Urinary bladder (tissue), 4 donors: Measurements from ENCODE around the gene PLEKHA8. TPM values are rescaled to one million over a fixed set of nuclear protein-coding genes. Genes with fewer than 3 reads are reported as not detected.
A peak's percentile ranks its signal among the peaks of the same experiment; 100 is the strongest.

Experiments used
- DNase-seq: peaks from one replicate; pipeline ENCODE4 v3.0.0-alpha.2; 2015; ENCODE audit errors: extremely low spot score
- H3K27ac ChIP-seq: one replicate; pipeline ENCODE4 v1.5.1; 2013; ENCODE audit warnings: low read depth, mild to moderate bottlenecking, moderate library complexity
- H3K36me3 ChIP-seq: one replicate; pipeline ENCODE4 v1.6.1; 2013; ENCODE audit warnings: mild to moderate bottlenecking, moderate library complexity; ENCODE audit not compliant: insufficient read depth
- H3K4me1 ChIP-seq: one replicate; pipeline ENCODE4 v1.6.1; 2013; ENCODE audit warnings: mild to moderate bottlenecking, moderate library complexity; ENCODE audit not compliant: insufficient read depth
- H3K4me3 ChIP-seq: one replicate; pipeline ENCODE4 v1.5.1; 2013; ENCODE audit warnings: low read depth, low read length
- WGBS: extraction: QIAGEN DNeasy Blood & Tissue Kit; methylation state at CpG from one replicate; pipeline ENCODE4 v1.1.7; 2013; 5-methylcytosine and 5-hydroxymethylcytosine counted together
- polyA plus RNA-seq: library from polyadenylated mRNA; stranded (reverse); fragments of 200-250 nt; gene quantifications from one replicate; pipeline ENCODE4 v1.2.3, GENCODE V29; 2013
- total RNA-seq: library from RNA; depleted of rRNA; stranded (reverse); fragments of >200 nt; gene quantifications from one replicate; pipeline ENCODE4 v1.2.3, GENCODE V29; 2014
- donor health status: healthy with polysubstance abuse.
- donor health status: healthy.

The PLEKHA8 gene
- total and polyA plus RNA-seq, 2 donors, result 4.6 to 21.3 TPM

GRCh38 chr7:30139836-30140384 lies 111.7 kb downstream of the PLEKHA8 start:
- DNase-seq, result no peak
- WGBS, result 75% methylated on average over 4 of the region's 4 CpGs
- H3K27ac ChIP-seq, result no peak overlapping the region
- H3K36me3 ChIP-seq, result no peaks in the 10 kb centered on the region
- no peak overlapping the region for H3K4me3 ChIP-seq
- no peaks in the 10 kb centered on the region for H3K4me1 ChIP-seq

GRCh38 chr7:30140456-30140855 lies 112.2 kb downstream of the PLEKHA8 start:
- Histone ChIP-seq H3K27ac (no peak overlapping the region), H3K4me3 (no peak overlapping the region), H3K36me3 (no peaks in the 10 kb centered on the region), H3K4me1 (no peaks in the 10 kb centered on the region)
- no peak for DNase-seq
- 96% methylated on average over 3 of the region's 3 CpGs for WGBS

- DNase-seq, result no peak
- no peak overlapping the region for H3K4me3 ChIP-seq
- H3K4me1 ChIP-seq, result no peaks in the 10 kb centered on the region
- H3K27ac ChIP-seq, result no peak overlapping the region
- WGBS, result 72% methylated on average over 9 of the region's 9 CpGs
- H3K36me3 ChIP-seq, result no peaks in the 10 kb centered on the region
Observed at GRCh38 chr7:30142710-30143109, 114.5 kb downstream of the PLEKHA8 start.

GRCh38 chr7:30143748-30144251 lies 115.6 kb downstream of the PLEKHA8 start:
- no peak for DNase-seq
- Histone ChIP-seq H3K36me3 (no peaks in the 10 kb centered on the region), H3K27ac (no peak overlapping the region), H3K4me3 (no peak overlapping the region), H3K4me1 (no peaks in the 10 kb centered on the region)
- WGBS, result 90% methylated on average over 1 of the region's 1 CpG

- WGBS, result 77% methylated on average over 5 of the region's 5 CpGs
- no peak overlapping the region for H3K27ac ChIP-seq
- DNase-seq, result no peak
- H3K36me3 ChIP-seq, result no peaks in the 10 kb centered on the region
- no peaks in the 10 kb centered on the region for H3K4me1 ChIP-seq
- H3K4me3 ChIP-seq, result no peak overlapping the region
Observed at GRCh38 chr7:30144657-30145306, 116.6 kb downstream of the PLEKHA8 start.

- no peak for DNase-seq
- no peak overlapping the region for H3K27ac ChIP-seq
- H3K36me3 ChIP-seq, result no peaks in the 10 kb centered on the region
- H3K4me1 ChIP-seq, result no peaks in the 10 kb centered on the region
- H3K4me3 ChIP-seq, result no peak overlapping the region
- WGBS, result 94% methylated on average over 6 of the region's 6 CpGs
Observed at GRCh38 chr7:30145426-30145970, 117.3 kb downstream of the PLEKHA8 start.

- Histone ChIP-seq H3K27ac (peak overlapping the region; percentile 46), H3K36me3 (no peaks in the 10 kb centered on the region), H3K4me1 (no peaks in the 10 kb centered on the region), H3K4me3 (no peak overlapping the region)
- no peak for DNase-seq
- WGBS, result 69% methylated on average over 13 of the region's 13 CpGs
Observed at GRCh38 chr7:30146127-30146612, 118.0 kb downstream of the PLEKHA8 start.

- 72% methylated on average over 4 of the region's 4 CpGs for WGBS
Observed at GRCh38 chr7:30147223-30147622, 119.0 kb downstream of the PLEKHA8 start.

GRCh38 chr7:30147785-30148184 lies 119.6 kb downstream of the PLEKHA8 start:
- Histone ChIP-seq H3K27ac (no peak overlapping the region), H3K4me3 (no peak overlapping the region), H3K4me1 (no peaks in the 10 kb centered on the region), H3K36me3 (no peaks in the 10 kb centered on the region)
- 97% methylated on average over 2 of the region's 2 CpGs for WGBS
- no peak for DNase-seq

More at GRCh38 chr7:30147223-30147622, 119.0 kb downstream of the PLEKHA8 start:
- H3K4me1 ChIP-seq, result no peaks in the 10 kb centered on the region
- no peak overlapping the region for H3K27ac ChIP-seq
- no peaks in the 10 kb centered on the region for H3K36me3 ChIP-seq
- no peak for DNase-seq
- no peak overlapping the region for H3K4me3 ChIP-seq

- Histone ChIP-seq H3K27ac (no peak overlapping the region), H3K4me1 (no peaks in the 10 kb centered on the region), H3K36me3 (no peaks in the 10 kb centered on the region), H3K4me3 (no peak overlapping the region)
- WGBS, result 98% methylated on average over 5 of the region's 5 CpGs
- DNase-seq, result no peak
Observed at GRCh38 chr7:30148426-30148825, 120.2 kb downstream of the PLEKHA8 start.

GRCh38 chr7:30148951-30149459 lies 120.8 kb downstream of the PLEKHA8 start:
- Histone ChIP-seq H3K4me1 (no peaks in the 10 kb centered on the region), H3K36me3 (no peaks in the 10 kb centered on the region), H3K4me3 (no peak overlapping the region), H3K27ac (no peak overlapping the region)
- 81% methylated on average over 13 of the region's 13 CpGs for WGBS
- no peak for DNase-seq

GRCh38 chr7:30149640-30150272 lies 121.5 kb downstream of the PLEKHA8 start:
- H3K36me3 ChIP-seq, result no peaks in the 10 kb centered on the region
- no peaks in the 10 kb centered on the region for H3K4me1 ChIP-seq
- no peak for DNase-seq
- H3K27ac ChIP-seq, result no peak overlapping the region
- WGBS, result 96% methylated on average over 7 of the region's 7 CpGs
- H3K4me3 ChIP-seq, result no peak overlapping the region

- no peak overlapping the region for H3K4me3 ChIP-seq
- H3K36me3 ChIP-seq, result no peaks in the 10 kb centered on the region
- WGBS, result 93% methylated on average over 7 of the region's 7 CpGs
- H3K27ac ChIP-seq, result no peak overlapping the region
- DNase-seq, result no peak
- no peaks in the 10 kb centered on the region for H3K4me1 ChIP-seq
Observed at GRCh38 chr7:30150711-30151110, 122.5 kb downstream of the PLEKHA8 start.
